NCI-H345 (cell line): Measurements from ENCODE around the gene HIF3A.
"Not testable (repeated sequence)": the region's sequence is repeated elsewhere in the genome, so short reads cannot be mapped to it uniquely, and the experiment has no call there.

Experiments used
- DNase-seq: peaks from one replicate; lab custom pipeline; 2025; lab: John Stamatoyannopoulos, UW

HIF3A gene

DNA sequence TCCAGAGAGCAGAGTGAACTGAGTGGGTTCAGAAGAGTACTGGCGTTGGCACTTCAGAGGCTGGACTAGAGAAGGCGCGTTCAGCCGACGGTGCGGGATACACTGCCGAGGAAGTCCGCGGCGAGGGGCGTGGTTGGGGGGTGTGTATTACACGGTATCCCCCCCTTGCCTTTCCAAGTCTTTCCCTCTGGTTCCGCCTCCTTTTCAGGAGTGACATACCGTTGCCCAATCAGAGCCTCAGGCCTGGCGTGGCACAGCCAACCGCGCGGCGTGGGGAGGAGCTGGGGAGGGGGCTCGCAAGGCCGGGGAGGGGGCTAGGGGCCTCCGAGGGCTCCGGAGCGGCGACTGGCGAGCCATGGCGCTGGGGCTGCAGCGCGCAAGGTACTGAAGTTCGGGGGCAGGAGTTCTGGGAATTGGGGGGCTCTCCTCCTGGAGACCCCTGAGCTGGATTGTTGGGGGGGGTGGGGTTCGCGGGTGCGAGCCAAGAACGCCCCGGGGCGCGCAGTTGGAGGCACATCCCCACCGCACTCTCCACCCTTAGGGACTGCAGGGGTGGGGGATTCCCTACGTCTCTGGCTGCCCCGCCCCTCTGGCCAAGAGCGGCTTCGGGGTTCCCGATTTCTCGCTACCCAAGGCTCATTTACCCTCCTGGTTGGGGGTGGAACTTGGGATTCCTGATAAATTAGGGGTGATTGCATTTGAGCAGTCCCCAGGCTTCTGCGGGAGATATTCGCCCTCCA, at the start of gene HIF3A:
Gene HIF3A, plus strand, starts transcription at position 321 of the 740 bp plus-strand sequence. Its CDS starts 35 bp downstream, at position 356.
- peak; percentile 87 for DNase-seq

DNA sequence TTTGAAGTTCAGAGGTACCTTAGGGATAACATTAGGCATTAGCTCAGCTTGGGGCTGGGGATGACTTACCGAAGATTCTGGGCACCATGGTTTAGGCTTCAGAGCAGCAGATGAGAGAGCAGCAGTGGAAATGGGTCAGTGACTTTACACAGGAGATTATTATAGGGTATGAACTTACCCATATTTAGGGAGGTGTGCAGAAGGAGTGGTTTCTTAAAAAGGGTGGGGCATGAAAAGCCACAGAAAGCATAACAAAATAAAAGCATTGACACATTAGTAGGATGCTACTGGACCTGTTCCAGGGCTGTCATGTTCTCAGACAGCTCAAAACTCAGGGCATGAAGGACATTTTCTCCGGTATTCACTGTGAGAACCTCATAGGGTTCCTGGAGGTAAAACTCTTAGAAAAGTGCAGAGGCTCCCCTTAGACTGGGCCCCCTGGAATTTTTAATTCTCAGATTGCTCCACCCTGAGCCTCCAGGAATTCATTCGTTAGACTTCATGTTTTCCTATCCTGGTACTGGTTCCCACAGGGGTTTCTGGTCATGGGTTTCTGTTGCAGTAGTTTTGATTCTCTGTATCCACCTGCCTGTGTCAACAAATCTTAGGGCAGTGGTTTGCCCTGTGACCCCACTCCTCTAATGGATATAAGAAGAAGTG, 46.6 kb upstream of the HIF3A start:
- DNase-seq, result no peak

DNA sequence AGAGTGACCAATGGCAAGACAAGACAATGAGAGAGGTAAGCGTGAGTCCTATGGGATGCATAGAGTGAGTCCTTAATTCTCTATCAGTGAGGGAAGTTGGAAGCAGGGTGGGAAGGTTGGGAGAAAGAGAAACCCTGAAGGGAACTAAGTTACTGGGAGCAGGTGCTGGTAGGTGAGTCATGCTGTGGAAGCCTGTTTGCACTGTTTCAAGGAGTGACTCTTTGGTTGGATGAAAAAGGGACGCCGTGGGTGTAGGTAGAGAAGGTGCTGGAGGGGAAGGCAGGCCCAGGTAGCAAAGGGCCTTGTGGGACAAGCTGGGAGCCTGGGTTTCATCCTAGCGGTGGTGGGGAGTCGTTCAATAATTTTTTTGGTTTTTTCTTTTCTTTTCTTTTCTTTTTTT, 45.4 kb upstream of the HIF3A start:
- DNase-seq, result no peak

DNA sequence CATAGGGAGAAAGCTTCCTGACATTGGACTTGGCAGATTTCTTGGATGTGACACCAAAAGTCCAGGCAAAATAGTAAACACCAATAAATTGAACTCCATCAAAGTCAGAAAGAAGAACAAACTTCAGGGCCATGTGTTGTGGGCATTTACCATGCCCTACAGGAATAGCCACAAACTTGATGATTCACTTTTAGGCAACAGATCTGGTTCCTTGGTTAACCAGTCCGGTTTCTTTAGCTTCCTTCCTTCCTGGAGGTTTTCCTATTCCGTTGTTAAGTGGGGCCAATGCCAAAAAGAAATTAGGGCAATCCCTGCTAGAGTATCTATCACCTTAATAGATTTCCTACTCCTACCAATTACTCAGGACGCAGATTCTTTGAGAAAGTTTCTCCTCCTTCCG, 42.1 kb upstream of the HIF3A start:
- DNase-seq, result no peak

DNA sequence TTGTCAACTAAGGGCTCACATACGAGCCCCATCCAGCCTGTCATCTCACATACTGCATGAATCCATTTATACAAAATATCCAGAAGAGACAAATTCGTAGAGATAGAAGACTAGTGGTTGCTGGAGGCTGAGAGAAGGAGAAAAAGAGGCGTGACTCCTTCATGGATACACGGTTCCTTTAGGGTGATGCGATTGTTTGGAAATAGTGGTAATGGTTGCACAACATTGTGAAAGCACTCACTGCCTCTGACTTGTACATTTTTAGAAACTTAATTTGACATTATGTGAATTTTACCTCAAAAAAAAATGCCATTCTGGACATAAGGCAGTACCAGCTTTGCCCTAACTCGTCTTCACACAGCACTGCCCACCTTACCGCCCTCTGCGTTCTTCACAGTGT, 40.0 kb upstream of the HIF3A start:
- DNase-seq, result no peak

DNA sequence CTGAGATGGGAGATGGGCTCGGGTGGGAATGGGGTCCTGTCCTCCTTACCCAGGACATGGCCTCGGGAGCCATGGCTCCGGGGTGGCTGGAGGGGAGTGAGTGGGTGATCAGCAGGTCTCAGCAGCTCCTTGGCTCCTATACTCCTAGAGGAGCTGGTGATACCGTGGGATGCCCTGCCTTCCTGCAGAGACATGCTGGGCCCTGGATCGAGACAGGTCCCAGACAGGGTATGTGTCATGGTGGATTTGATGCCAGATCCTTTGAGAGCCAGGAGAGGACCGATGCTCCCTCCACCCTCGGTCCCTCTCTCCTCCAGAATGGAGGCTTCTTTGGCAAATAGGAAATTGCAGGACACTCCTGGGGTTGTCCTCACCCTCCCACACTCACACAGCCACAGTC, 35.3 kb upstream of the HIF3A start:
- DNase-seq, result not testable (repeated sequence)

DNA sequence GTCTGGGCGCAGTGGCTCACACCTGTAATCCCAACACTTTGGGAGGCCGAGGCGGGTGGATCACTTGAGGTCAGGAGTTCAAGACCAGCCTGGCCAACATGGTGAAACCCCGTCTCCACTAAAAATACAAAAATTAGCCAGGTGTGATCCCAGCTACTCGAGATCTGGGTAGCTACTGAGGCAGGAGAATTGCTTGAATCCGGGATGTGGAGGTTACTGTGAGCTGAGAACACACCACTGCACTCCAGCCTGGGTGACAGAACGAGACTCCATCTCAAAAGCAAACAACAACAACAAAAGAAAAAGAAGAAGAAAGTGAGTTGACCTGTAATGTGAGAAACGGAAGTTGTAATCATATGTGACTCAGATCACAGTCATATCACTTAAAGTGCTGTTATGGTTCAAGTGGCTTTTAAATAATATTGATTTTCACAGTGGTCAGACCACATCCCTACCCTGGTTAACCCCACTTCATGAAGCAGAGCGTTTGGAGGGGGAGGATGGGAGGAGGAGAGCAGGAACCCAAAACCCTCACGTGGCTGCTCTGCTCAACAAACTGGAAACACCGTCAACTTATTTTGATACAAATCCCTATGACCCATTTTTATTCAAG, 34.1 kb upstream of the HIF3A start:
- DNase-seq, result not testable (repeated sequence)

DNA sequence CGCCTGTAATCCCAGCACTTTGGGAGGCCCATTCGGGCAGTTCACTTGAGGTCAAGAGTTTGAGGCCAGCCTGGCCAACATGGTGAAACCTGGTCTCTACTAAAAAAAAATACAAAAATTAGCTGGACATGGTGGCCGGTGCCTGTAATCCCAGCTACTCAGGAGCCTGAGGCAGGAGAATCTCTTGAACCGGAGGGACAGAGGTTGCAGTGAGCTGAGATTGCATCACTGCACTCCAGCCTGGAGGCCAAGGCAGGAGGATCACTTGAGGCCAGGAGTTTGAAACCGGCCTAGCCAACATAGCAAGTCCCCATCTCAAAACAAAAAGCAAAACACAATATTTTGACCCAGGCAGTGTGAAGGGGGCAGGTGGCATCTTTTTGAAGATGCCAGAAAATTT, 32.0 kb upstream of the HIF3A start:
- not testable (repeated sequence) for DNase-seq

DNA sequence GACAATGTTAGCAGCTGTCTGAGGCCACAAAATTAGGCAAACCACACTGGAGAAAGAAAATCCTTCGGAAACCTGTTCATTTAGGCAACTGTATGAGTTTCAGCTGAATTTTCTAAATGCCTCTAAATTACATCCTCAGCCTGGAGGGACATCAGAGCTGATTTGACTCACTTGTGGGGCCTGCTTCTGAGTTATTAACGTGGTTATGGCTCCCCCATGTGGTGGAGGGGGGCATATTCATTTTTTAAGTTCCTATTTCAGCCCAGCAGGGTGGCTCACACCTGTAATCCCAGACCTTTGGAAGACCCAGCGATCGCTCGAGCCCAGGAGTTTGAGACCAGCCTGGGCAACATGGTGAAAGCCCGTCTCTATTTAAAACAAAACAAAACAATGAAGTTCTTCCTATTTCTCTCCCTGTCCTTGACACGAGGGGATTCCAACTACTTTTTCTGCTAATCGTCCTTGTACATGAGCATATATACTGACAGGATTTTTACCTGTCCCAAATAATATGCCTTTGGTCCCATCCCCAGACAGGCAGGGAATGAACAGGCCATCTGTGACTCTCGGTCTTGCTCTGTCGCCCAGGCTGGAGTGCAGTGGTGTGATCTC, 31.5 kb upstream of the HIF3A start:
- DNase-seq, result peak; percentile 63

DNA sequence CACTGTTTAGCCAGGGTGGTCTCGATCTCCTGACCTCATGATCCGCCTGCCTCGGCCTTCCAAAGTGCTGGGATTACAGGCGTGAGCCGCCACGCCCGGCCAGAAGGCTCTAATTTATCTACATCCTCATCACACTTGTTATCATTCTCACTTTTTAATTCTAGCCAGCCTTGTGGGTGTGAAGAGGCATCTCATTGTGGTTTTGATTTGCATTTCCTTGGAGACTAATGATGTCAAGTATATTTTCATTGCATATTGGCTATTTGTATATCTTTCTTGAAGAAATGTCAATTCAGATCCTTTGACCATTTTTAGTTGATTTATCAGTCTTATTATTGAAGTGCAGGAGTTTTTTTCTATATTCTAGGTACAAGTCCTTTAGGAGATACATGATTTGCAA, 27.7 kb upstream of the HIF3A start:
- no peak for DNase-seq

DNA sequence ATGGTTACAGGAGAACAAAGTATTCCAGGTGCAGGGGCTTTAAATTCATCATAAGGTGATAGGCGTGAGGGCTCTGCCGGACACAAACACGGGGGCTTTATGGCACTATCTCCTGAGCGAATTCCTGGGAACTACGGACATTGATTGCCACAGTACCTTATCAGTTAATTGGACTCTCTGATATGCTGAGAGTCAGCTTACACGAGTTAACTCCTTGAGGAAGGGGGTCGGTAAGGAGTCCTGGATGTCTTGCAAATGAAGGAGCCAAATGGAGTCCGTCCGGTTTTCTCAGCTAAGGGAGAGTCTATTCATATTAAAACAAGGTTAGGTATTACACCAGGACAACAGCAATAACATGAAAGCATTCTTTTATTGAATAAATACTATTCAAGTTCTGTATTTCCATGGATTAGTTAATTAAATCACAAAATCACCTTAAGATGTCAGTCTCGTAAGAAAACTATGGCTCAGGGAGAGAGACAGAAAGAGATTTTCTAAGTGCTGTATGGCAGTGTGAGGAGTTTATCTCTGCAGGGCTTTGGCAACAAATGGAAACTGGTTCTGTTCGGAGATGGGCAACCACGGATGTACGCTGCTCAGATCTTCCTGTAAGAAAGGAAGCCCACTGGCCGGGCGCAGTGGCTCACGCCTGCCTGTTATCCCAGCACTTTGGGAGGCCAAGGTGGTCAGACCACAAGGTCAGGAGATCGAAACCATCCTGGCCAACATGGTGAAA, 26.2 kb upstream of the HIF3A start:
- DNase-seq, result no peak

DNA sequence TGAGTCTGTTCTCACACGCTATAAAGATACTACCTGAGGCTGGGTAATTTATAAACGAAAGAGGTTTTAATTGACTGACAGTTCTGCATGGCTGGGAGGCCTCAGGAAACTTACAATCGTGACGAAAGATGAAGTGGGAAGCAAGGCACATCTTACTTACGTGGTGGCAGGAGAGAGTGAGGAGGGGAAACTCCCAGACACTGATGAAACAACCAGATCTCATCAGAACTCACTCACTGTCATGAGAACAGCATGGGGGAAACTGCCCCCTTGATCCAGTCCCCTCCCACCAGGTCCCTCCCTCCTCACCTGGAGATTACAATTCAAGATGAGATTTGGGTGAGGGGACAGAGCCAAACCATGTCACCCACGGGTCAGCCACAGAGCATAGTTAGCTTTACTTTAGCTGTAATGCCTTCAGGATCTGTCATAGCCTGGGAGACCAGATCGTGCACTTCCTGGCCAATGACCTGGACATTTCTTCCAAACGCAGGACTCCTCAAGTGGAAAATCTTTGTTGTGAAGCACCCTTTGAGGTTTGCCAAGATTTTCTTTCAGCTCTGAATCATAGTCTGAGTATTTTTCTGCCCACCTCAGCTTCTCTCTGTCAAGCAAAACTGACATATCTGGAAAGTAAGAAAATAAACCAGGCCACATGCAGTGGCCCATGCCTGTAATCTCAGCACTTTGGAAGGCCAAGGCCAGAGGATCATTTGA, 25.2 kb upstream of the HIF3A start:
- no peak for DNase-seq

DNA sequence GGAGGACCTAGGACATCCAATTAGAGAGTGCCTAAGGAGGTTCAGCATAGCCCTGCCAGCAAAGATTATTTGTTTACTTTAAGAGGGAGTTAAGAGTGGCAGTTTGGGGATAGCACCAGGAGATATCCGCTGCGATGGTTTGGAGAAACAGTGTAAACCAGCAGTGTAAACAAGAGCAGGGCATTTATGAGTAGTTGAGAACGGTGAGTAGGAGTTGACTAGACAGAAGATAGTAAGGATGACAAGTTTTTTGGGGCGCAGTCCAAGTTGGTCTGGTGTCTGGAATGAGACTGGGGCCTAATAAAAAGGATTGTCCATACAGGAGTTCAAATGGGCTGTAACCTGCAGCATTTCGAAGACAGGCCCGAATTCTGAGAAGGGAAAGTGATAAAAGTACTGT, 22.9 kb upstream of the HIF3A start:
- DNase-seq, result not testable (repeated sequence)

DNA sequence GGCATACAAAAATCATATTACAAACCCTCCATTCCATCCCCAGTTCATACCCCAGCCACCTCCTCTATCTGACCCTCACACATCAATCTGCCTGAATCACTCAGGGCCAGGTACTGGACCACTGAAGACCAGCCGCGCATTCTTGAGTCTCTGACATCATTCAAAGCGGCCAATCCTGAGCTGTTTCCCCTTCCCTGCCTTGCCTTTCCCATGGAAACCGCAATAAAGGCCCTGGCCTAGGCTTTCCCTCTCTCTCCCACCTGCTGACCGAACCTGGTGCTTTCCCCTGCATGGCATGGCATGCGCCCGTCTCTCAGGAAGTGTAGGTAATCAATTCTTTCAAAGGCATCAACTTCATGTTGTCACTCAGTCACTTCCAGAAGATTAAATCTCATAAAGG, 17.7 kb upstream of the HIF3A start:
- DNase-seq, result no peak

DNA sequence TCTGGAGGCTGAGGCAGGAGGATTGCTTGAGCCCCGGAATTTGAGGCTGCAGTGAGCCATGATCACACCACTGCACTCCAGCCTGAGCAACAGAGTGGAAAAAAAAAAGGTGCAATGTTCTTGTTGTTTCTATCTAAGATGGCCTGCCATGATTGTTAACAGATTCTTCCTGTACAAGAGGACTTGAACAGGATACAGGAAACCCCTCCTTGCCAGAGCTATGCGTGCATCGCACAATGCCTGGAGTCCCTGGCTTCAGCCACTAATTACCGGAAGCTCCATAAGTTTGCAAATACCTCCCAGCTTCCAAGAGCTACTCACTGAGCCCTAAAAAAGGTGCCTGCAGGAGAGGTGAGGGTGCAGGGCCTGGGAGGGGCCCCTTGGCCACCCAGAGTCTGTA, 13.1 kb upstream of the HIF3A start:
- DNase-seq, result no peak

DNA sequence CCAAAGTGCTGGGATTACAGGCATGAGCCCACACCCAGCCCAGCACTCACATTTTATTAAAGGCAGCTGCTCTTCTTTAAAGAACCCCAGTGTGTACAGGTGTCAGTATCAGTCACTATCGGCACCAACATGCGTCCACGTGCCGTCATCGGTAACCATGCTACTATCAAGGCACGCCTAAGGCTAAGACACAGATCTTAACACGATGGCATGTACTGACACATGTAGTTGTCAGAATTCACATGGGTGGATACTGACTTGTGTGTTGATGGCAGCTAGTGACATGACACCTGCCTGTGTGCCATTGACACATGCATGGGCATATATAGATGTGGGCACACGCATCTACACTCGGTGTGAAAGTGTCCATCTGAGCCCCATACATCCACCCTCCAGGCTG, 12.2 kb upstream of the HIF3A start:
- no peak for DNase-seq

DNA sequence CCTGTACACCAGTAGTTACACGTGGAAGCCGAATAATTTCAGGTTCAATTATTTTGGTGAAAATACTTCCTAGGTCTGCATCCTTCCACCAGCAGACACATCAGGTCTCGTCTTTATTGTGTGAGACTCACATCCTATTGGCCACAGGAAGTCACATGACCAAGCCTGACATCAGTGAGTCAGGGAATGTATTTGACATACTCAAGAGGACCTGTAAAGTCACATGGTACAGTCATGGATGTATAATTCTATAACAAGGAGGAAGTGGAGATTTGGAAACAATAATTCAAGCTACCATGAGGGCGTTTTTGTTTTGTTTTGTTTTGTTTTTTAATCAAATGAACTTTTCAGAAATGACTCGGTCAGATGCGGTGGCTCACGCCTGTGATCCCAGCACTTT, 9.3 kb upstream of the HIF3A start:
- no peak for DNase-seq

DNA sequence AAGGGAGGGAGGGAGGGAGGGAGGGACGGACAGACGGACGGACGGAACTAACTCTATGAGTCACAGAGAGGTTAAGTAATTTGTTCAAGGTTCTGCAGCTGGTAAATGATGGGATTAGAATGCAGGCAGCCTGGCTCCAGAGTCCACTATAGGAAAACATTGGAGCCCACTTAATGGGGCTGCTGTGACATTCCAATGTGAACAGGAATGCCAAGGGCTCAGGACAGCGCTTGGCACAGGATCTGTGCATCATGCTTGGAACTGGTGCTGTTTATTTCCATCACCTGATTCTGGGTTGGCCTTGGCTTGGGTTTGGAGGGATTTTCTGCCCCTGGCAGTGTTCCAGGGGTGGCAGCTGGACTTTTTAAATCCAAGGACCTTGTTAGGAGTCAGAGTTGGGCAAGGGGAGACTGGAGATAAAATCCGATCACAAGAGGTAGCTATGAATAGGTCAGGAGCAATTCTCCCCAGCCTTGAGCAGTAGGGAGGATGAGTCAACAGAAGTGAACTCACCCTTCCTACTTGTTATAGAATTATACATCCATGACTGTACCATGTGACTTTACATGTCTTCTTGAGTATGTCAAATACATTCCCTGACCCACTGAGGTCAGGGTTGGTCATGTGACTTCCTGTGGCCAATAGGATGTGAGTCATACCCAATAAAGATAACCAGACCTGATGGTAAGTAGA, 7.8 kb upstream of the HIF3A start:
- no peak for DNase-seq

DNA sequence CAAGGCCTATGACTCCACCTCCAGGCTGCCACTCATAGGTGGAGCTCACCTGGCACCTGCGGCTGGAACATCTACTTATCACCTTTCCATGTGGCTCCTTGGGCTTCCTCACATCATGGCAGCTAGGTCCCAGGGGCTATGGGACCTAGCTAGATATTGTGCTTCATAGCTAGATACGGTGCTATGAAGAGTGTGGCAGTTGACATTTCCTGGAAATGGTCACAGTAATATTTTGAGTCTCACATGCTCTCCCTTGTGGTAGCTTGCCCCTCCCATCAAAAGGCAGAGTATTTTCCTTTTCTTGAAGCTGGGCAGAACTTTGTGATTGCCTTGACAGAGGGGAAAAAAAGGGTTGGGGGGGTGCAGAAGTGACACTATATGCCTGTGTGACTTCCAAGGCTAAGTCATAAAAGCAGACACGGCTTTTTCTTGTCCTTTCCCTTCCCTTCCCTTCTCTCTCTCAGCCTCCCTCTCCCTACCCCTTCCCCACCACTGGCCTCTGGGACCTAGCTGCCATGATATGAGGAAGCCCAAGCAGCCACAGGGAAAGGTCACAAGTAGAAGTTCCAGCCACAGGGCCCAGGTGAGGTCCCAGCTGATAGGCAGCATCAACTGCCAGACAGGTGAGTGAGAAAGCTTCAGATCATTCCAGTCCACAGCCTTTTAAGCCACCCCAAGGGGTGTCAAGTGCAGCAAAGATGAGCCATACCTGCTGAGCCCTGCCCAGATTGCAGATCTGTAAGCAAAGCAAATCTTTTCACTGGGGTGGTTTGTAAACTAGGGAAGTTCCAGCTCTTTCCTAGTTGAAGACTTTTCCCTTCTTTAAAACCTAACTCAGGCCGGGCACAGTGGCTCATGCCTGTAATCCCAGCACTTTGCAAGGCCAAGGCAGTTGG, 6.9 kb upstream of the HIF3A start:
- DNase-seq, result no peak

DNA sequence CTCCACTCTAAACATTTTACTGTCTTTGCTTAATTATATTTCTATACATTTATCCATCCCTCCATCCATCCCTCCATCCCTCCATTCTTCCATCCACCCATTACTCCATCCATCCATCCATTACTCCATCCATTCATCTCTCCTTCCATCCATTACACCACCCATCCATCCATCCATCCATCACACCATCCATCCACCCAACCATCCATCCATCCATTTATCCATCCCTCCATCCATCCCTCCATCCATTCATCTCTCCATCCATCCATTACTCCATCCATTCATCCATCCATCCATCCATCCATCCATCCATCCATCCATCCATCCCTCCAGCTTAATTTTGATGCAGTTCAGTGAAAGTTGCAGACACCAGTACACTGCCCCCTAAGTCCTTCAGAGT, 5.0 kb upstream of the HIF3A start:
- no peak for DNase-seq
